Measurements from ENCODE around the gene CBLB.
"Not testable (repeated sequence)": the region's sequence is repeated elsewhere in the genome, so short reads cannot be mapped to it uniquely, and the experiment has no call there.

The CBLB gene

DNA sequence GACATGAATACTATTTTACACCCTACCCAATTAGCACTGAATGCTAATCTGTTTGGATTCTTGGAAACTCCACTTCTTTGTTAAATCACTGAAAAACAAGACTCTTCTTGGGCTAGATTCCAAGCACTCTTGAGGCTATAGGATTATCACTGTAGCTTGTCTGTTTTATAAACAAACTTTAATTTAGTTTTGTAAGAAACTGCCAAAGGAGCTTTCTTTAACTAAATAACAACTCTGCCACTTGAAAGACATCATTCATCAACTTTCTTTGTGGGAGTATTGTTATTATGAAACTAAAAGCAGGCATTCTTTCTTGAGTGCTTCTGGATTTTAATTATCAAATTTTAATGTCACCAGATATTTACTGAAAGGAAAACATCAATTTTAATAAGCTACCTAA, 24.1 kb downstream of the CBLB start:
- DNase-seq, result no peak

DNA sequence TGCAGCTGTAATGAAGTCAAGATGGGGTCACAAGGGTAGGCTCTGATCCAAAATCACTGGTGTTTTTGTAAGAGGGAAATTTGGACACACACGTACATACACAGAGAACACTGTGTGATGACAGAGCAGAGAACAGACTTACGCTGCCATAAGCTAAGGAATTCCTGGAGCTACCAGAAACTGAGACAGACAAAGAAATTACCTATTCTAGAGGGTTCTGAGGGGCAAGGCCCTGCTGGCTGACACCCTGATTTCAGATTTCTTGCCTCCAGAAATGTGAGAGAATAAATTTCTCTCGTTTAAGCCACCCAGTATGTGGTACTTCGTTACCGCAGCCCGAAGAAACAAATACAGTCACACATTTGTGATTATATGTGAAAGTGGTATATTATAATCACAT, 24.8 kb downstream of the CBLB start:
- DNase-seq, result no peak

- no peak for DNase-seq
These were observed 25.9 kb downstream of the CBLB start for GRCh38 chr3:105842943-105843342.

GRCh38 chr3:105842449-105842848, 26.4 kb downstream of the CBLB start:
- no peak for DNase-seq

DNA sequence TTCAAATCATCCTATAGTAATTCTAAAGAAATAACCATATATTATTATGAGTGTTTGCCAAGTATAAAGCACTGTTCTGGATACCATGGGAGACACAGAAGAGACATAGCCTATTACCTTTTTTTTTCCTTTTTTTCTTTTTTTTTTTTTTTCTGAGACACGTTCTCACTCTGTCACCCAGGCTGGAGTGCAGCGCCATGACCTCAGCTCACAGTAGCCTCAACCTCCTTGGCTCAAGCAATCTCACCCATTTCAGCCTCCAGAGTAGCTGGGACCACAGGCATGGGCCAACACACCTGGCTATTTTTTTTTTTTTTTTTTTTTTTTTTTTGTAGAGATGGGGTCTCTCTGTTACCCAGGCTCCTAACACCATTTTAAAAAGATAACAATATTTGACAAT, 30.9 kb downstream of the CBLB start:
- no peak for DNase-seq

- DNase-seq, result no peak
These were observed 31.6 kb downstream of the CBLB start for GRCh38 chr3:105837143-105837740.

DNA sequence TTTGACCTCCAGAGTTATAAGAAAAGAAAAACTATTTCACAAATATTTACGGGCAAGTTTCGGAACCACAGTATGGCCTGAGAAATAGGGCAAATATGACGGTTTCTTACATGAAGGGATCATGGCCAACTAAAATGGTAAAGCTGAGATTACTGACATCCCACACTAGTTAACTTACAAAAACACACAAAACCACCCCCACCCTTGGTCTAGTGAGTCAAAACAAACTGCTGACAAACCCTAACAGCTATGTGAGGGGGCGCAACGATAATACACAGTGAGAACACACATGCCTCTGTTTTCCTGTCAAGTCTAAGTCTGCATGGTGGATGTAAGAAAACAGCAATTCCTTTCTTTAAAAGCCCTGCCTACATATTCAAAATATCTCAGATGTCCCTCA, 32.3 kb downstream of the CBLB start:
- no peak for DNase-seq

GRCh38 chr3:105835606-105836005, 33.2 kb downstream of the CBLB start:
- DNase-seq, result no peak

GRCh38 chr3:105834768-105835167, 34.0 kb downstream of the CBLB start:
- no peak for DNase-seq

- no peak for DNase-seq
These were observed 36.2 kb downstream of the CBLB start for GRCh38 chr3:105832644-105833043.

DNA sequence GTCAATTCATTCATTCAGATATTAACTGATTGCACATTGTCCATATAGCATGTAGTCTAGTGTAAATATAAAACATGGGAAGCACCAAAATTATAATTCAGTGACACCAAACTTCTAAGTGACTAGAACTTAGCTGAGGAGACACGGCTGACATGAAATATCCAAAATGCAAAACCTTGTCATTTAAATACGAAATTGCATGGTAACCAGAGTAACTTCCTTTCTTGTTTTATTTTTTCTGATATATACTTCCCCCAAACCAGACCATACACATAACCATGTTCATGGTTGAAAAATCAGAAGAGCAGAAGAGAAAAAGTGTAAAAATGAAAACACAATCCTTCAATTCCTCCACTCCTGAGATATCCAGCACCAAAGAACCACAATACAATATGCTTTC, 38.0 kb downstream of the CBLB start:
- DNase-seq, result no peak

DNA sequence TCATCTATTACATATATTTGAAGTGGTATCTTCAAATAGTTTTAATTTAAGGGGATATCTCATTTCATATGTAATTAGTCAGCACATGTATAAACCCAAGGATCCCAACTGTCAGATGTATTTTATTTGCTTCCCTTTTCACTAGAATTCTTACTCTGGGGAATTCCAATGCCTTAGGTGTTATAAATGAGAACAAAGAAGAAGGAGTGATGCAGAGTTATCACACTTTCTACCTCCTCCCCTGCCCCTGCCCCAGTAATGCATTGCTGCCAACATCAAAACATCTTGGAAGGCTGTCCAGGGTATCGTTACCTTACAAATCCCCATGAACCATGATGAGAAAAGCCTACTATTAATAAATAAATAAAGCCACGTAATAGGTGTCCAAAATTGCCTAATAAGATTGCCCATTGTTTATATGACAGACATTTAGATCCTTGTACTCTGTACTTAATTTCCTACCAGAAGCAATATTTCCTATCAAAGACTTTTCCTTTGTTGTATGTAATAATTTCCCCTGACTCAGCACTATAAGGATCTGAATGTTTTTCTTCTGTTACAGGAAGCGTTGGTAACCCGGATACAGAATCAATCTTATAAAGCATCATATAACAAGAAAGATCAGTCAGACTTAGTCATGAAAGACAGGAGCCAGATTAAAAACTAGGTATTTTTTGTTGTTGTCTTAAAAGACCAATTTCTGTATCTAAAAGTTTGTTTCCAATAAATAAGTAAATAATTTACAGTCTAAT, 38.8 kb downstream of the CBLB start:
- no peak for DNase-seq

DNA sequence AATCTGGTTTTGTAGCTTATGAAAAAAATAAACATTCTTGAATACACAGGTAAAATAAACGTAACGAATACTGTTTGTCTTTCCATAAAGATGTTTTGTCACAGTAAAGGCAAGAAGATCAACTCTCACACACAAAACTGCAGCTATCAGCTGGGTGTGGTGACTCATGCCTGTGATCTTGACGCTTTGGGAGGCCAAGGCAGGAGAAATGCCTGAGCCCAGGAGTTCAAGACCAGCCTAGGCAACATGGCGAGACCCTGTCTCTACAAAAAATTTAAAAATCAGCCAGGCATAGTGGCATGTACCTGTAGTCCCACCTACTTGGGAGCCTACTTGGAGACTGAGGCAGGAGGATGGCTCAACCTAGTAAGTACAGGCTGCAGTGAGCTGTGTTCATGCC, 39.6 kb downstream of the CBLB start:
- DNase-seq, result no peak

GRCh38 chr3:105828703-105829102, 40.1 kb downstream of the CBLB start:
- no peak for DNase-seq

GRCh38 chr3:105827959-105828358, 40.9 kb downstream of the CBLB start:
- DNase-seq, result no peak

GRCh38 chr3:105826778-105827634, 41.8 kb downstream of the CBLB start:
- no peak for DNase-seq

GRCh38 chr3:105824129-105824528, 44.7 kb downstream of the CBLB start:
- no peak for DNase-seq

- no peak for DNase-seq
These were observed 45.5 kb downstream of the CBLB start for GRCh38 chr3:105823149-105823867.

- DNase-seq, result no peak
These were observed 46.4 kb downstream of the CBLB start for GRCh38 chr3:105822171-105823123.

GRCh38 chr3:105821433-105821832, 47.4 kb downstream of the CBLB start:
- no peak for DNase-seq

DNA sequence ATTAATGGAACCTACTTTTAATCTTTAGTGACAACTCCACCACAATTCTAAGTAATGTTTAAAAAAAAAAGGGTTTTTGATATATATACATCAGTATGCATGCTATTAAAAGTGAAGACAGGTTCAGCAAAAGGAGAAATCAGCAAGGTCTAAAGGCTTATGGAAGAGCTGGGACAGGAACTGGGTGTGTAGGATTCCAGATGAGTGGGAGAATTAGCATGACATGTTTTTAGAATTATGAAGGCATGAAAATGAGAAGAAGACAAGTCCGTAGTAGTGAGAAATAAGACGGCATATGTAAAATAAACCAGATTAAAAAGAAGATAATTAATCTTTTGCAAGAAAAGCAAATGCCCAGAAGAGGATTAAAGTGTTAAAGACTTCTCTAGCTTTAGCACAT, 52.0 kb downstream of the CBLB start:
- no peak for DNase-seq

DNA sequence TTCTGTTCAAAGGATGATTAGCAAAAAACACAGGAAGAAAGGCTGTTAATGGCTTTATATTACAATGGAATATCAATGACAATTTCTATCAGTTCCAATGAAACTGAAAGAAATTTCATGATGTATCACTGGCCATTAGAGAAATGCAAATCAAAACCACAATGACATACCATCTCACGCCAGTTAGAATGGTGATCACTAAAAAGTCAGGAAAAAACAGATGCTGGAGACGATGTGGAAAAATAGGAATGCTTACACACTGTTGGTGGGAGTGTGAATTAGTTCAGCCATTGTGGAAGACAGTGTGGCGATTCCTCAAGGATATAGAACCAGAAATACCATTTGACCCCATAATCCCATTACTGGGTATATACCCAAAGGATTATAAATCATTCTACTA, 53.5 kb downstream of the CBLB start:
- DNase-seq, result not testable (repeated sequence)

All from hematopoietic multipotent progenitor cell treated with erythropoietin and hydrocortisone succinate and interleukin-3 and kit ligand, for 4 days (in vitro differentiated cells).